Spleen (tissue), 7 donors: ENCODE results near the gene MAIP1.

Source experiments
- CTCF ChIP-seq, 11 experiments: fragments of 200-600 bp in 7 of 11; fragments of 450-650 bp in 4 of 11; sonication (generic) in 4 of 11; IDR thresholded peaks in 8 of 11; conservative IDR thresholded peaks in 3 of 11; 1 replicate in 7 of 11; 2 replicates in 4 of 11; pipeline versions ENCODE4 v1.4.0 to v1.8.0; 2016 to 2021; ENCODE audit warnings: antibody characterized with exemption in 11 of 11, inconsistent platforms in 4 of 11, mild to moderate bottlenecking in 1 of 11
- POLR2A ChIP-seq, 3 donors: fragments of 450-650 bp; IDR thresholded peaks; one replicate each; pipeline ENCODE4 v1.5.1; 2017; ENCODE audit warnings: antibody characterized with exemption in 3 of 3, mild to moderate bottlenecking in 1 of 3
- POLR2AphosphoS5 ChIP-seq, 3 donors: sonication (generic); formaldehyde crosslinking; IDR thresholded peaks; one replicate each; pipeline ENCODE4 v1.5.1; 2017; ENCODE audit warnings: antibody characterized with exemption in 3 of 3
- donor health status: DM: no; HTN: no; CAD: no; lungs with moderate emphysema.
- donor health status: DM: no; HTN: no; CAD: no.
- donor health status: DM: no; HTN: no; CAD: no.

GRCh38 chr2:199956062-199956380, 639 bp downstream of the MAIP1 start:
- TF ChIP-seq CTCF (IDR thresholded peaks at IDR 0.05 in 8 of 11, conservative IDR thresholded peaks at IDR 0.05 in 3 of 11) (no peak), POLR2A (IDR thresholded peaks at IDR 0.05) (no peak), POLR2AphosphoS5 (IDR thresholded peaks at IDR 0.05) (no peak)
